ENCODE data around the gene SLC16A2.

GRCh38 chrX:74551934-74552333 is 130.6 kb downstream of the SLC16A2 start:
- TF ChIP-seq, protein P1, sequence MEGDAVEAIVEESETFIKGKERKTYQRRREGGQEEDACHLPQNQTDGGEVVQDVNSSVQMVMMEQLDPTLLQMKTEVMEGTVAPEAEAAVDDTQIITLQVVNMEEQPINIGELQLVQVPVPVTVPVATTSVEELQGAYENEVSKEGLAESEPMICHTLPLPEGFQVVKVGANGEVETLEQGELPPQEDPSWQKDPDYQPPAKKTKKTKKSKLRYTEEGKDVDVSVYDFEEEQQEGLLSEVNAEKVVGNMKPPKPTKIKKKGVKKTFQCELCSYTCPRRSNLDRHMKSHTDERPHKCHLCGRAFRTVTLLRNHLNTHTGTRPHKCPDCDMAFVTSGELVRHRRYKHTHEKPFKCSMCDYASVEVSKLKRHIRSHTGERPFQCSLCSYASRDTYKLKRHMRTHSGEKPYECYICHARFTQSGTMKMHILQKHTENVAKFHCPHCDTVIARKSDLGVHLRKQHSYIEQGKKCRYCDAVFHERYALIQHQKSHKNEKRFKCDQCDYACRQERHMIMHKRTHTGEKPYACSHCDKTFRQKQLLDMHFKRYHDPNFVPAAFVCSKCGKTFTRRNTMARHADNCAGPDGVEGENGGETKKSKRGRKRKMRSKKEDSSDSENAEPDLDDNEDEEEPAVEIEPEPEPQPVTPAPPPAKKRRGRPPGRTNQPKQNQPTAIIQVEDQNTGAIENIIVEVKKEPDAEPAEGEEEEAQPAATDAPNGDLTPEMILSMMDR (IDR thresholded peaks at IDR 0.05) = no peak
- TF ChIP-seq POLR2AphosphoS5 (IDR thresholded peaks at IDR 0.05) (no peak), POLR2A (IDR thresholded peaks at IDR 0.05) (no peak)
